ENCODE data around the gene PPP2R3B. TPM values are rescaled to one million over a fixed set of nuclear protein-coding genes. Genes with fewer than 3 reads are reported as not detected.
A peak's percentile ranks its signal among the peaks of the same experiment; 100 is the strongest.
"Not testable (repeated sequence)": the region's sequence is repeated elsewhere in the genome, so short reads cannot be mapped to it uniquely, and the experiment has no call there.

Gene PPP2R3B
- total RNA-seq, 1 donor from 2014 or later, result 65.2 TPM

- Mint-ChIP-seq H3K4me3 (no peak overlapping the region), H3K27me3 (ENCODE audit: low read depth) (no peaks in the 10 kb centered on the region), H3K36me3 (peaks cover 9% of the 10 kb centered on the region), H3K9me3 (no peaks in the 10 kb centered on the region), H3K27ac (no peak overlapping the region), H3K4me1 (no peaks in the 10 kb centered on the region)
- TF ChIP-seq CTCF (IDR thresholded peaks at IDR 0.05; ENCODE audit: unreplicated experiment), result no peak
- DNase-seq (ENCODE audit: low spot score in 2 of 2, unreplicated experiment in 2 of 2), result no peak
Measured at GRCh38 chrX:330726-331150, 56.0 kb downstream of the PPP2R3B start.

- H3K27me3 Mint-ChIP-seq (ENCODE audit: low read depth); H3K9me3 Mint-ChIP-seq; H3K36me3 Mint-ChIP-seq; H3K4me1 Mint-ChIP-seq; H3K4me3 Mint-ChIP-seq; H3K27ac Mint-ChIP-seq: not testable (repeated sequence)
- DNase-seq (ENCODE audit: low spot score in 2 of 2, unreplicated experiment in 2 of 2), result peak in 1 of 2 experiments; percentile 15
Measured at GRCh38 chrX:330141-330725, 56.5 kb downstream of the PPP2R3B start.

GRCh38 chrX:329291-329910, 57.3 kb downstream of the PPP2R3B start:
- no peak overlapping the region for H3K27ac Mint-ChIP-seq
- no peaks in the 10 kb centered on the region for H3K9me3 Mint-ChIP-seq
- H3K4me1 Mint-ChIP-seq, result peaks cover 2% of the 10 kb centered on the region
- H3K4me3 Mint-ChIP-seq, result no peak overlapping the region
- TF ChIP-seq CTCF (IDR thresholded peaks at IDR 0.05; ENCODE audit: unreplicated experiment), result no peak
- H3K36me3 Mint-ChIP-seq, result no peaks in the 10 kb centered on the region
- DNase-seq (ENCODE audit: low spot score in 2 of 2, unreplicated experiment in 2 of 2), result no peak
- no peaks in the 10 kb centered on the region for H3K27me3 Mint-ChIP-seq (ENCODE audit: low read depth)

GRCh38 chrX:327660-328126, 59.0 kb downstream of the PPP2R3B start:
- Mint-ChIP-seq H3K36me3 (no peaks in the 10 kb centered on the region), H3K27me3 (ENCODE audit: low read depth) (no peaks in the 10 kb centered on the region), H3K4me1 (peaks cover 7% of the 10 kb centered on the region), H3K27ac (no peak overlapping the region), H3K9me3 (no peaks in the 10 kb centered on the region), H3K4me3 (no peak overlapping the region)
- DNase-seq (ENCODE audit: low spot score in 2 of 2, unreplicated experiment in 2 of 2), result no peak
- no peak for TF ChIP-seq CTCF (IDR thresholded peaks at IDR 0.05; ENCODE audit: unreplicated experiment)

- not testable (repeated sequence) for DNase-seq (ENCODE audit: low spot score in 2 of 2, unreplicated experiment in 2 of 2); H3K36me3 Mint-ChIP-seq; H3K4me3 Mint-ChIP-seq; H3K27me3 Mint-ChIP-seq (ENCODE audit: low read depth); H3K27ac Mint-ChIP-seq; H3K9me3 Mint-ChIP-seq
- peaks cover 13% of the 10 kb centered on the region for H3K4me1 Mint-ChIP-seq
Measured at GRCh38 chrX:324664-325063, 62.0 kb downstream of the PPP2R3B start.

GRCh38 chrX:323721-324628, 62.7 kb downstream of the PPP2R3B start:
- no peaks in the 10 kb centered on the region for H3K27me3 Mint-ChIP-seq (ENCODE audit: low read depth)
- no peak for TF ChIP-seq CTCF (IDR thresholded peaks at IDR 0.05; ENCODE audit: unreplicated experiment)
- H3K36me3 Mint-ChIP-seq, result no peaks in the 10 kb centered on the region
- H3K4me3 Mint-ChIP-seq, result peak overlapping the region; percentile 24
- peaks cover 13% of the 10 kb centered on the region for H3K4me1 Mint-ChIP-seq
- DNase-seq (ENCODE audit: low spot score in 2 of 2, unreplicated experiment in 2 of 2), result no peak
- no peak overlapping the region for H3K27ac Mint-ChIP-seq
- H3K9me3 Mint-ChIP-seq, result no peaks in the 10 kb centered on the region
